Suppressor macrophage treated with lipopolysaccharide for 1 hour (primary cell): ENCODE measurements around the gene ZNF385C.
"Not testable (repeated sequence)": the region's sequence is repeated elsewhere in the genome, so short reads cannot be mapped to it uniquely, and the experiment has no call there.

ENCODE experiments used
- DNase-seq, 3 donors: peaks; one replicate each; pipeline ENCODE4 v3.0.0-alpha.2; 2020 to 2022

ZNF385C gene

DNA sequence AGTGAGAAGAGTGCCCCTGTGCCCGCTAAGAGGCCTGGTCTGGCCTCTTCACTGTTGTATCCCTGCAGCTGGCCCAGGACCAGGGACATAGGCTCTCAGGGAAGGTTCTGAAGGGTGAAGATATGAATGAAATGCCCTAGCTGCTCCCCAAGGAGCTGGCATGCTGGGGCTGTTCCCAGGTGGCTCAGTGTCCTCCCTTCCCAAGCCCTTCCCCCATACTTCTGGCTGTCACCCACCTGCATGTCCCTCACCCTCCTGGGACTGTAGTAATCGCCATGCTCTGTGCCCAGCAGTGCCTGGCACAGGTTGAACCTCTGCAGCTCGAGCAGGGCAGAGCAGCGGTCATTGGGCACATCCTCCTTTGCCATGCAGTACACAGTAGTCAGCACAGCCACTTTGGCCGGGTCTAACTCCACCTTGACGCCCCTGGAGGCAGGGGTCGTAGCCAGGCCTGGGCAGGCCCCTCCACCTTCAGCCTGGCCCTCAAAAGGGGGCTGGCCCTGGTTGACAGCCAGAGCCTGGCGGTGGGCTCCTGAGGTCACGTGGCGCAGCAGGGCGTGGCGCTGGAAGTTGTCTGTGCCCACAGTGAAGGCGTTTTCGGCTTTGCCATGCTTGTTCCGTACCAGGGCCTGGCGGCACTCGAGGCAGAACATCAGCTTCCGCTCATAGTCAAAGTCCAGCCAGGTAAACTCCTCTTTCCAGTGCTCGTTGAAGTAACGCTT lies 55.5 kb downstream of the ZNF385C start:
- DNase-seq = no peak

- DNase-seq = no peak
These were observed 56.7 kb downstream of the ZNF385C start for GRCh38 chr17:42041619-42042018.

DNA sequence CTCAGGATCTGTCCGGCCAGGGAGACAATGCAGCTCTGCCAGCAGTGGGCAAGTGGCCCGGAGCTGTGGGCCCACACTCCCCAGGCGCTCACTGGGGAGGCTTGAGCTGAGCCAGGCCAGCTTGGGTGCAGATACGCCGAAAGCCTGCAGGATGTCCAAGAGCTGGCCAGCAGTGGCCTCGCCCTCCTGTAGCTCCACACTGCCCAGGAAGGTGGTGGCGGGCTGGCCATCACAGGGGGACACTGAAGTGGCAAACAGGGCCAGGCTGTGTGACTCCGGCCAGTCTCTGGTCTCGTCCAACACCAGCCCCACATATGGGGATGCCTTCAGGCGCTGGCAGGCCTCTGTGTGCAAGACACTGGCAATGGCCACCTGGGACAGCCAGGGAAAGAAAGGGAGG lies 57.5 kb downstream of the ZNF385C start:
- no peak for DNase-seq

DNA sequence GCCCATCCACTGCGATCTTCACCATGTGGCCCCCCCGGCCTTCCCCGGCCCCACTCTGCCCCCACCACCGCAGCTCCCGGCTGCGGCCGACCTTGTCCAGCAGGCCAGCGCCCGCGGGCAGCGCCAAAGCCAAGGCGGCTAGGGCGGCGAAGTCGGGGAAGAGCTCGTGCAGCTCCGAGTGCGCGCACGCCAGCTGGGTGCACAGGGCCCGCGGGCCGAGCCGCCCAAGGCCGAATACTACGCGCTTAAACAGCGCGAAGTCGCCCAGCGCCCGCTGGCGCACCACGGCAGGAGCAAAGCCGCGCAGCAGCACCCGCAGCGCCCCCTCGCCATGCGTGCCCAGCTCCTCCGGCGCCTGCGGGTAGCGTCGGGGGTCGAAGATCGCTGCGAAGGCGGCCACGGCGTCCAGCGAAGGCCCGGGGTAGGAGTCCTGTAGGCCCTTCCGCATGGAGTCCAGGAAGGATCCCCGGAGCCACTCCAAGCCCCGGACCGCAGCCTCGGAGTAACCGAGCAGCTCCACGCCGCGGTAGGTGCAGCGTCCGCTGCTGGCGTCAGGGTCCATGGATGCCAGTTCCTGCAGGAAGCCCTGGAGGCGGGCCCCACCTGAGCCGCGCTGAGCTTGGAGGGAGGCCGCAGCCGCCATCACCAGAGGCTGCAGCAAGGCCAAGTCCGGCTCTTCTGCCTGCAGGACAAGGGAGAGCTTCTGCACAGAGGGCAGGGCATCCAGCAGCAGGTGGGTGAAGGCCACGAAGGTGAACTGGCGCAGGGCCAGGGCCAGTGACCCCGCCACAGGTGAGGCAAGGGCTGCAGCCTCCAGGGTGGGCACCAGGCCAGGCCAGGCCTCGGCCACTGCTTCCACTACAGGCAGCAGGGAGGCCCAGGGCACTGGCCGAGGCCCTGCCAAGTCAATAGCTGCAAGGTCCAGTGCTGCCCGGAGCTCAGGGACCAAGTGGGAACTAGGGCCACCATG lies 58.2 kb downstream of the ZNF385C start:
- peak in 1 of 3 donors; percentile 19 for DNase-seq

DNA sequence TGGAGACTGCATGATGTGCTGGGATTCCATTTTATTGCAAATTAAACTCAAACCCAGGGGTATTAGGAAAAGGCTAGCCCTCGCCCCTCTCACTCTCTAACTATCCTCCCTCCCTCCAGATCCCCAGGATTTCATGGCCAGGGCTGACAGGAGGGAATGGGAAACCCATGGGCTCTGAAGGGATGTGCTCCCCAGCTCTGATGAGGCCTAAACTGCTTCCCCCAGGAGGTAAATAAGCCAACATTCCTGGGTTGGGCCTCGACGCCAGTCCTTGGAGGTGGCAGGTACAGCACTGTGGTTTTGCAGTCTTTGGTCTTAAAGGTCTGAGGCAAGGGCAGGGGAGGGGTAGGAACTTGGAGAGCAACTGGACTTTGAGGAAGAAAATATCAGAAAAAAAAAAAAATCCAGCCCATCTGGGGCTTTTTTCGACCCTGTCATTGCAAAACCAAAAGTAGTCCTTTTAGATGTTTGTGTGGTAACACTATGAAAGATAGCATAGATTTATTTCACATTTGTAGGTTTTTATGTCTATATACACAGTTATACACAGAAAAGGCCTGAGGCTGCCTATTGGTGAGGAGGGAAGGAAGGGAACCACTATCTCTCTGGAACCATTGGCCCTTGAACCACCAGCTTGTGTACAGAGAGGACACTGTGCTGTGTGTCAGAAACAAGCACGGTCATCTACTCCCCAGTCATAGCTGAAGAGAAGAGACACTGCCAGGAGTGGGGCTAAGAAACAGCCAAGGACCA lies 59.9 kb downstream of the ZNF385C start:
- DNase-seq = peak in 1 of 3 donors; percentile 33

DNA sequence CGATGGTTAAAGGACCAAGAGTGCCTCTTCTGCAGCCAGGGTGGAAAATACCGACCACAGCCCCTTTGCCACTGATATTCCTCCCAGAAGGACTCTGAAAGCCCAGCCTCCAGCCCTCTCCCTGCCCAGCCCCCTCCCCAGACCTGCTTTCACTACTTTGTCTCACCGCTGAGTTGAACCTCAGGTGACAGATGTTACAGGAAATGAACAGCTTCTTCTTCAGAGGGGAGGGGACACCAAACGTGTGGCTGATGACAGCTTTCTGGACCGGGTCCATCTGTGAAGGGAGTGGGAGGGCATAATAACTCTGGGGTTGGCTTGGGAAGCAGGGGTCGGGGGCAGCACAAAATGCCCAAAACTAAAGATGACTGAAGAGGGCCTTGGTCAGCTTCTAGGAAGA lies 64.2 kb downstream of the ZNF385C start:
- no peak for DNase-seq

- no peak for DNase-seq
These were observed 66.7 kb downstream of the ZNF385C start for GRCh38 chr17:42031584-42031983.

DNA sequence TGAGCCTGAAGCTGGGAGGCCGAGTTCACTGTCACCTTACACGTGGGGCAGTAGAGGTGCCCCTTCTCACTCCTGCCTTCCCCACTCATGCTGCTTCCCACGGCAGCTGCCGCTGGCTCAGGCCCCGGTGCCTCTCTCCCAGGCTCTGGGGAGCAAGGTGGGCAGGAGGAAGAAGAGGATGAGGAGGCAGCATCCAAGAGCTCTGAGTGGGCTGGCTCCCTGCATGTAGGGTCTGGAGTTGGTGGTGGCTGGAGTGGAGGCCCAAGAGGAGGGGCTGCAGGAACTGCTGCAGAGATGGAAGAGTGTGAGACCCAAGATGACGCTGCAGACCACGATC lies 69.5 kb downstream of the ZNF385C start:
- no peak for DNase-seq

DNA sequence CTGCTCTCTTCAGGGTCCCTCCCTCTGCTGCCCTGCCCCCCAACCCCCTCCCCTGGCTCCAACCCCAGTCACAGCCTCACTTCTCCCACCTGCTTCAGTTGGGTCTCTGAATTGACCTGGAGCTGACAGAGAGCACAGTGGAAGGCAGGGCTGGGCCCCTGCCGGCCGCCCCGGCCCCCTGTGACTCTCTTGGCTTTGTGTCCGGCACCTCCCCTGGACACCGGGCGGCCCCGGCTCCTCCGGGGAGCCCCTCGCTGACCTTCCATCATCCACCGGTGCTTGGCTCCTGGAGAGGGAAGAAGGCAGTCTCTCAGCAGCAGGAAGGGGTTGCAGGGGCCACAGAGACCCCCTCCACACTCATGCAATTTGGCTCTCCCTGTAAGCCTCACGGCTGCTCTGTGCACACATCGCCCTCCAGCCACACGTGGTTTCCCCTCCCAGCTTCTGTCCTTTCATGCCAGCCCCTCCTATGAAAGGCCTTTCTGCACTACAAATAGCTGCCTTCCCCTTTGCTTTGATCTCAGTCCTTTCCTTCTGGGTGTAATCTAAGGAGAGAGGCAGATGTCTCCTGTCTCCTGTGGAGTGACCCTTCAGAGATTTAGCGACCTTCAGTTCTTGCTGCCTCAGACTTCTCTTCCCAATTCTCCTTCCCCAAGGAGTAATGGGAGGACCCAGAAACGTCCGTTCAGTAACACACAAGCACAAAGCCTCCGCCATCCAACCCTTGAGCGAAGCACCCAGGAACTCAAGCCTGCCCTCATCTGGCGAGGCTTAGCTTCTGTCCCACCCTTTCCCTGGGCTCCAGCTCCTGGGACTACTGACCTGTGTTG lies 70.1 kb downstream of the ZNF385C start:
- DNase-seq = peak; percentile 32 to 58 (median 45)

- DNase-seq = no peak
These were observed 70.7 kb downstream of the ZNF385C start for GRCh38 chr17:42027590-42027889.

GRCh38 chr17:42026857-42027589 lies 71.2 kb downstream of the ZNF385C start:
- DNase-seq = no peak

DNA sequence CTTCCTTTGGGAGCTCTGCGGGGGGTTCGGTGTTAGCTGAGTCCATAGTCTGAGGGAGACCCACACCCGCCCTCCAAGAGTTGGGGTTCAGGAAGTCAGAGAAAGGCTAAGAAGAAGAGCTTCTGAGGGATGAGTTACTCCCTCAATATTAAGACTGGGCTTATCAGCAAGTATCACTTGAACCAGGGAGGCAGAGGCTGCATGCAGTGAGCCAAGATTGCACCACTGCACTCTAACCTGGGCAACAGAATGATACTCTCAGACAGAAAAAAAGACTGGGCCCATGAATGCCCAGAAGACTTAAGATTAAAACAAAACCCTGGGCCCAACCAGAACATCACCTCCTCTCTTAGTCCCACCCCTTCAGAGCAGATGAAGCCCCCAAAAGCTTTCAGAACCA lies 72.3 kb downstream of the ZNF385C start:
- no peak for DNase-seq

GRCh38 chr17:42025191-42025579 lies 73.1 kb downstream of the ZNF385C start:
- DNase-seq = no peak

DNA sequence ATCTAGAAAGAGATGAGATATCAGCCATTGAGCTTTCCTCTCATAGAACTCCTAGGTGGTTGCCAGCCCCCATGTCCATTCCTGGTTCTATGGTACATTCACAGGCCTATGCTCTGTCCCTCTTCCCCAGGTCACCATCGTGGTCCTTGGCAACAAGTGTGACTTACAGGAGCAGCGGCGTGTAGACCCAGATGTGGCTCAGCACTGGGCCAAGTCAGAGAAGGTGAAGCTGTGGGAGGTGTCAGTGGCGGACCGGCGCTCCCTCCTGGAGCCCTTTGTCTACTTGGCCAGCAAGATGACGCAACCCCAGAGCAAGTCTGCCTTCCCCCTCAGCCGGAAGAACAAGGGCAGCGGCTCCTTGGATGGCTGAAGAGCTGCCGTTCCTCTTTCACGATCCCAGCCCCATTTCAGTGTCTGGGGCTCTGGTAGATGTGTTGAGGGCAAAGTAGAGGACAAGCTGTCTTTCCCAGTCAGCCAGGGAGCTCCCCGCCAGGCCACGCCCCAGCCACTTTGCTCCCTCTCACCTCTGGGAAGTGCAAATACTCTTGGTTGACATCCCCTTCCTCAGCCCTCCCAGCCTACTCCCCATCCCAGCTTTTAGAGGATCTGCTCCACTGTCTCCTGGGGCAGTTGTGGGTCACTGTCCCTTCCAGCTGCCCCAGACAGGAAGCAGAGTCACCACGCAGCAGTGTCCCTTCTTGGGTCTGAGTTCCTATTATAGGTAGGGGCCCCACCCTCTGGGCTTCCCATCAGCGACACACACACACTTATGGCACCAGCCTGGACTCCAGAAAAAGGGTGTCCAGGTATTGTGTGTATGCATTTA lies 74.5 kb downstream of the ZNF385C start:
- peak; percentile 84 to 89 (median 87) for DNase-seq

DNA sequence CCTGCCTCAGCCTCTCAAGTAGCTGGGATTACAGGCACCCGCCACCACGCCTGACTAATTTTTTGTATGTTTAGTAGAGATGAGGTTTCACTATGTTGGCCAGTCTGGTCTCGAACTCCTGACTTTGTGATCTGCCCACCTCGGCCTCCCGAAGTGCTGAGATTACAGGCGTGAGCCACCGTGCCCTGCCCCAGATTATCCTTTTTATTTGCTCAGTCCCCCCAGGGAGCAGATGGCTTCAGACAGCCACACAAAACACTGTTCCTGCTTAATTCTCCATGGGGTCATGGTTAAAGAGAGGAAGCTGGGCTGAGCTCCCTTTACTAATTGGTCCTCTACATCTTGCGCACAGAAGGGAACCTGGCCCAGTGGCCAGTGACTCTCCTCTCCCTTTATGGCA lies 77.4 kb downstream of the ZNF385C start:
- not testable (repeated sequence) for DNase-seq

- DNase-seq = peak; percentile 93 to 98 (median 97)
These were observed 78.5 kb downstream of the ZNF385C start, which contains the start of gene NKIRAS2 for GRCh38 chr17:42019509-42020404. TSS of gene NKIRAS2 (plus strand) at chr17:42020090. CDS start at chr17:42021578, 1,488 bp downstream.

- no peak for DNase-seq
These were observed 79.3 kb downstream of the ZNF385C start for GRCh38 chr17:42018988-42019387.

GRCh38 chr17:42018339-42018738 lies 79.9 kb downstream of the ZNF385C start:
- DNase-seq = no peak

DNA sequence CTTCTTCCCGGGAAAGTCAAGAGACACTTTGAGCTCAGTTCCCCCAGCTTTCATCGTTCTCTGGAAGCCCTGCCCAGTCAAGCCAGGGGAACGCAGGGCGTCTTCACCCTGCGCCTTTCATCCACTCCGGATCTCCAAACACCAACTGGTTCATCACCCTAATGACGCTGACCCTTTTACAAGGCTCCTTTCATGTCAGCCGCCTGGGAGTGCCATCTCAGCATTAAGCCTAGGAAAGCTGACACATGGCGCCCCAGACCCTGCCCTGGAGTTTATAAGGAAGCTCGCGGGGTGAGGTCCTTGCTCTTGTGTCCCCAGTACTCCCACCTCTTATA lies 80.4 kb downstream of the ZNF385C start:
- DNase-seq = peak; percentile 44 to 62 (median 59)
